GM19351 (cell line): ENCODE results near the gene SETD2.
A peak's percentile ranks its signal among the peaks of the same experiment; 100 is the strongest.

Experiments
- ATAC-seq: cut with Tn5 transposase; IDR thresholded peaks from one replicate; pipeline ENCODE4 v1.9.1; 2021; ENCODE audit warnings: mild to moderate bottlenecking, moderate library complexity; ENCODE audit not compliant: unreplicated experiment

SETD2 gene

DNA sequence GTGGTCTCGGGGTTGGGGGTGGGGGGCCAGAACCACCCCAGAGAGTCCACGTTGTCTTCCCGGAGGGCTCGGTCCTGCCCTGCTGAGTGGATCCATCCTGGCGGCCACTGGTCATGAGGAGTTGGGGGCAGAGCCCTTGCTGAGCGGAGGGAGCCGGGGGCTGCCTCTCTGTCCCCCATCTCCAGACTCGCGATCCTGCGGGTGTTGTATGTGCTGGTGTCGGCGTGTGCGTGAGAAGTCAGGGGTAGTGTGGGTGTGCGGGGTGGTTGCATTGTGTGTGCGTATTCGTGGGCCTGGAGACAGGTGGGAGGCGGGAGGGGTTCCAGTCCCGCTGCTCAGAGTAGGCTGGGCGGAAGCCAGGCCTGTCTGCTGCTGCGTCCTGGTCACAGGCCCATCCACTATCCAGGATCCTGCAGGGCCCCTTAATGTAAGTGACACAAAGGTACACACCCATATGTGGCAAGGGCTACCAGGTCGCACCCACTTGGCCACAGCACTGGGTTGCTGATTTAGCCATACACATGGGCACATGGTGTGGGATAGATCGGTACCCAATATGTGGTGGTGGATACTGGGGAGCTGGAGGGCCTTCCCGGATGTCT, 153.7 kb downstream of the SETD2 start:
- no peak for ATAC-seq

DNA sequence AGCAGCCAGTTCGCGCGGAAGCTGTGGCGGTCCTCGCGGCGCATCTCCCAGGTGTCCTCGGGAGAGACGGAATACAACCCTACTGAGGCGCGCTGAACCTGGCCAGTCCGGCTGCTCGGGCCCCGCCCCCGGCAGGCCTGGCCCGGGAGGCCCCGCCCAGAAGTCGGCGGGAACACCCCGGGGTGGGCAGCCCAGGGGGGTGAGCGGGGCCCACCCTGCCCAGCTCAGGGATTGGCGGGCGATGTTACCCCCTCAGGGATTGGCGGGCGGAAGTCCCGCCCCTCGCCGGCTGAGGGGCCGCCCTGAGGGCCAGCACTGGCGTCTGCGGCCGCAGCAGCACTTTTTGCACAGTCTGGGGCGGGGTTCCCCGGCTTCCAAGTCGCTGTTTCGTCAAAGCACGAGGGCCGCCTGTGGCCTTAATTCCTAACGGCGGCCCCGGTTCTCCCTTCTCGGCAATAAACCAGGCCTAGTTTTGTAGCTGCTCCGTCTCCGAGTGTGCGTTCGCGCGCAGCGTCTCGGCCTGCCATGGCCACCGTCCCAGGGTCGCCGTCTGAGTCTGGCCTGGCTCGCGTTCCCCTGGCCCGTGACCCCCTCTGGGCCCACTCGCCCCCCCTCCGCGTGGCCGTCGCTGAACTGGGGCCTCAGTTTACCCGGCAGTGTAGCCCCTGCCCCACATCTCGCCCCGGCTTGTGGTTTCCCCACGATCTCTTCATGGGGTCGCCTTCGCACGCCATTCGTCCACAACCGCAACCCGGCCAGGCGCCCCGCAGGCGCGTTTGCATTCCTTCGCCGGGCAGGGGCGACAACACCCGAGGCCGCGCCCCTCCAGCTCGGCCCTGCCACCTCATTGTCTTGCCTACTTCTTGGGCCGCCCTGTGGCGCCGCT, 154.4 kb downstream of the SETD2 start:
- peak; percentile 81 for ATAC-seq

DNA sequence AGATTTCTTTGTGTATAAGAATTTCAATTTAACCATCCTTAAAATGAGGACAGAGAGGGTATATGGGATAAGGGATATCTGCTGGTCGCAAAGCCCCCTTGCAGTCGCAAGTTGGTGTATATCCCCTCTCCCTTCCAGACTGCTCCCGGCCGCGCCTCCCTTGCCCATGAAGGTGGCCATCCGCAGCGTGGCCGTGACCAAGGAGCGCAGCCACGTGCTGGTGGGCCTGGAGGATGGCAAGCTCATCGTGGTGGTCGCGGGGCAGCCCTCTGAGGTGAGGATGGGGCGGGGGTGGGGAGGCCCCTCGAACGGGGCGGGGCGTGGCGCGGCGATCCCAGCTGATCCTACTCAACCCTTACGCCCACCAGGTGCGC, 155.1 kb downstream of the SETD2 start:
- ATAC-seq = no peak

DNA sequence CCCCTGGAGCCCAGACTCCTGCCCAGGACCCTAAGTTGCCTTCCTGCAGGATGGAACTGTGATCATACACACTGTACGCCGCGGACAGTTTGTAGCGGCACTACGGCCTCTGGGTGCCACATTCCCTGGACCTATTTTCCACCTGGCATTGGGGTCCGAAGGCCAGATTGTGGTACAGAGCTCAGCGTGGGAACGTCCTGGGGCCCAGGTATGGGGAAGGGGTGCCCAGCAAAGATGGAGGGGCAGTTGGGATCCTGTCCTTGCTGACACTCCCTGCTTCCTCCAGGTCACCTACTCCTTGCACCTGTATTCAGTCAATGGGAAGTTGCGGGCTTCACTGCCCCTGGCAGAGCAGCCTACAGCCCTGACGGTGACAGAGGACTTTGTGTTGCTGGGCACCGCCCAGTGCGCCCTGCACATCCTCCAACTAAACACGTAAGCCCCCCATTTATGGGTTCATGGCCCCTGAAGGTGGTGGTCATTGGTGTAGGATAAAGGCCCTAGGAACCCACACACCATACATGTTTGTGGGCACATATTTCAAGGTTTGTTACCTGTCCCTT, 155.6 kb downstream of the SETD2 start:
- ATAC-seq = no peak

DNA sequence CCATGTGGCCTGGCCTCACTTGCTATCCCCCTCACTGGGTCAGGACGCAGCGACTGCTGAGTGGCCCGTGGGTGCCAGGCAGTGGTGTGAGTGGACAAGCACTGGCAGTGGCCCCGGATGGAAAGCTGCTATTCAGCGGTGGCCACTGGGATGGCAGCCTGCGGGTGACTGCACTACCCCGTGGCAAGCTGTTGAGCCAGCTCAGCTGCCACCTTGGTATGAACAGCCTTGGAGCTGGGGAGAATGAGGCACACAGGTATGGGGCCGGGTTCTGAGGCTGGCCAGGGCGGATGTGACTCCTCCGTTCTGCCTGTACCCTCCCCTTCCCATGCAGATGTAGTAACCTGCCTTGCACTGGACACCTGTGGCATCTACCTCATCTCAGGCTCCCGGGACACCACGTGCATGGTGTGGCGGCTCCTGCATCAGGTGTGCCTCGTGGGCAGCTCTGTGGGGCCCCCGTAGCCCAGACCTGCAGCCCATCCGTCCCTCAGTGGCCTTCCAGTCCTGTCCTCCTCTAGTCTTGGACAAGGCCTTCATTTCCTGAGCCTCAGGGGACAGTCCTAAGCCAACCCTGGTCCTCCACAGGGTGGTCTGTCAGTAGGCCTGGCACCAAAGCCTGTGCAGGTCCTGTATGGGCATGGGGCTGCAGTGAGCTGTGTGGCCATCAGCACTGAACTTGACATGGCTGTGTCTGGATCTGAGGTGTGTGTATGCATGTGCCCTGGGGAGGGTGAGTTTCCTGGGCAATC, 156.3 kb downstream of the SETD2 start:
- no peak for ATAC-seq

DNA sequence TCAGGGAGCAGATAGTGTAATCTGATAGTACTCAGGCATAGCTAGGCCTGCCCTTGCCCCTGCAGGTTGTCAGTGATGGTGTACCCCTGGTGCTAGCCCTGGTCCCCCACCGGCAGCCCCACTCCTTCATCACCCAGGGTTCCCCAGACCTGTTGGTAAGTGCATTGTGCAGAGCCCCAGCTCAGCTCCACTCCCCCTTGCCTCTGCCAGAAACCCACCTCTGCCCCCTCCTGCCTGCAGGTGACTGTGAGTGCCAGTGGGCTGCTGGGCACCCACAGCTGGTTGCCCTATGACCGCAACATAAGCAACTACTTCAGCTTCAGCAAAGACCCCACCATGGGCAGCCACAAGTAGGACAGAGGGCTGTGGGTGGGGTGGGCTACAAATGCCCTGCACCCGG, 156.9 kb downstream of the SETD2 start:
- ATAC-seq = no peak

DNA sequence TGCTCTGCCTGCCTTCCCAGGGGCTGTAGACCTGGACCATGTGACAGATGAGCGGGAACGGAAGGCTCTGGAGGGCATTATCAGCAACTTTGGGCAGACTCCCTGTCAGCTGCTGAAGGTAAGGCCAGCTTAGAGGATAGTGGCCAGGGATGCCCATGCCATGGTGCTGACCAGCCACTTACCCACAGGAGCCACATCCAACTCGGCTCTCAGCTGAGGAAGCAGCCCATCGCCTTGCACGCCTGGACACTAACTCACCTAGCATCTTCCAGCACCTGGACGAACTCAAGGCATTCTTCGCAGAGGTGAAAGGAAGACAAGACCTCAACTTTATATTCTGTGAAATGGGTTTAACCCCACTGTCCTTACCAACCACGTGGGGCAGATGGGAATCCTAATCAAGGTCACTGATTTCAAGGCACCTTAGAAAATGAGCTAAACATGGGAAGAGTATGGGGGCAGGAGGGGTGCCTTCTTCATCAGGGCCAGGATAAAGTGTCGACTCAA, 157.7 kb downstream of the SETD2 start:
- no peak for ATAC-seq

DNA sequence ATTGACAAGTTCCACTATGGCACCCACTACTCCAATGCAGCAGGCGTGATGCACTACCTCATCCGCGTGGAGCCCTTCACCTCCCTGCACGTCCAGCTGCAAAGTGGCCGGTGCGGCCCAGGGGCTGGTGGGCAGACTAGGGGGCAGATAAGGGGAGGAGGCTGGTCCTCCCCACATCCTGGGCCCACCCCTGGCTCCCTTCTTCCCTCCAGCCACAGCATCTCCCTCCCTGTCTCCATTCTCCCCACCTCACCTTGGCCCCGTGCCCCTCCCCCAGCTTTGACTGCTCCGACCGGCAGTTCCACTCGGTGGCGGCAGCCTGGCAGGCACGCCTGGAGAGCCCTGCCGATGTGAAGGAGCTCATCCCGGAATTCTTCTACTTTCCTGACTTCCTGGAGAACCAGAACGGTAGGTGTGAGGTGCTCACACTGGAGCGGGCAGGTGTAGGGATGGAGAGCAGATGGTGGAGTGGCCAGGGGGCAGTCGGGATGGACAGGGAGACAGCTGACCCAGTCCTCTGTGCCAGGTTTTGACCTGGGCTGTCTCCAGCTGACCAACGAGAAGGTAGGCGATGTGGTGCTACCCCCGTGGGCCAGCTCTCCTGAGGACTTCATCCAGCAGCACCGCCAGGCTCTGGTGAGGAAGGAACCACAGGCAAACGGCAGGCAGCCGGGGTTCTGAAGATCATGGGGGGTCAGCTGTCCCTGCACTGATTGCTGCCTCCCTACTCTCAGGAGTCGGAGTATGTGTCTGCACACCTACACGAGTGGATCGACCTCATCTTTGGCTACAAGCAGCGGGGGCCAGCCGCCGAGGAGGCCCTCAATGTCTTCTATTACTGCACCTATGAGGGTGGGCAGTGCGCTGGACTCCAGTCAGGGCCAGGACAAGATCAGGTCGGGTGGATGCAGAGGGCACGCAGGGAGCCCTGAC, 158.4 kb downstream of the SETD2 start:
- ATAC-seq = no peak

DNA sequence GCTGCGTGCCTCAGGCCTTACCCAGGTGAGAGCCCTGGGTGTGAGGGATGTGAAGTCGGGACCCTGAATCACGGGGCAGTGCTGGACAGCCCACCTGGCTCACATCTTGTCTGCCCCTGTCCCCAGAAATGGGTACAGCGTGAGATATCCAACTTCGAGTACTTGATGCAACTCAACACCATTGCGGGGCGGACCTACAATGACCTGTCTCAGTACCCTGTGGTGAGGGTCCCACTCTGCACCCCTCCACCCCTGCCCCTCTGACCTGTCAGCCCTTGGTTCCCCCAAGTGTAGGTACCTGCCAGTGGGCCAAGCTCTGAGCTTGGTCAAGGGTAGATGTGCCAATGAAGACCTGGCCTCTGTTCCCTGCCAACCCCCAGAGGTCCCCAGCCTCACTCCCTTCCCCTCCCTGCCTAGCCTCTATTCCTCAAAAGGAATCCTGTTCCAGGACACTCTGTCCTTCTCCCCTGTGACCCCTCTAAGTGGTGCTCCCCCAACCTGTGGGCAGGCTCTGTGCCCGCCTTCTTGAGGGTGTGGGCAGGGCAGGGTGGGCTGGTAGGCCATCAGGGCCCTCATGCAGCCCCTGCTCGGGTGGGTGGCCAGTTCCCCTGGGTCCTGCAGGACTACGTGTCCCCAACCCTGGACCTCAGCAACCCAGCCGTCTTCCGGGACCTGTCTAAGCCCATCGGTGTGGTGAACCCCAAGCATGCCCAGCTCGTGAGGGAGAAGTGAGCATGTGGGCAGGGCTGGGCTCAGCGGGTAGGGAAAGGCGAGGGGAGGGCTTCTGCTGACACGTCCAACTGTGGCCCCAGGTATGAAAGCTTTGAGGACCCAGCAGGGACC, 159.3 kb downstream of the SETD2 start:
- no peak for ATAC-seq

DNA sequence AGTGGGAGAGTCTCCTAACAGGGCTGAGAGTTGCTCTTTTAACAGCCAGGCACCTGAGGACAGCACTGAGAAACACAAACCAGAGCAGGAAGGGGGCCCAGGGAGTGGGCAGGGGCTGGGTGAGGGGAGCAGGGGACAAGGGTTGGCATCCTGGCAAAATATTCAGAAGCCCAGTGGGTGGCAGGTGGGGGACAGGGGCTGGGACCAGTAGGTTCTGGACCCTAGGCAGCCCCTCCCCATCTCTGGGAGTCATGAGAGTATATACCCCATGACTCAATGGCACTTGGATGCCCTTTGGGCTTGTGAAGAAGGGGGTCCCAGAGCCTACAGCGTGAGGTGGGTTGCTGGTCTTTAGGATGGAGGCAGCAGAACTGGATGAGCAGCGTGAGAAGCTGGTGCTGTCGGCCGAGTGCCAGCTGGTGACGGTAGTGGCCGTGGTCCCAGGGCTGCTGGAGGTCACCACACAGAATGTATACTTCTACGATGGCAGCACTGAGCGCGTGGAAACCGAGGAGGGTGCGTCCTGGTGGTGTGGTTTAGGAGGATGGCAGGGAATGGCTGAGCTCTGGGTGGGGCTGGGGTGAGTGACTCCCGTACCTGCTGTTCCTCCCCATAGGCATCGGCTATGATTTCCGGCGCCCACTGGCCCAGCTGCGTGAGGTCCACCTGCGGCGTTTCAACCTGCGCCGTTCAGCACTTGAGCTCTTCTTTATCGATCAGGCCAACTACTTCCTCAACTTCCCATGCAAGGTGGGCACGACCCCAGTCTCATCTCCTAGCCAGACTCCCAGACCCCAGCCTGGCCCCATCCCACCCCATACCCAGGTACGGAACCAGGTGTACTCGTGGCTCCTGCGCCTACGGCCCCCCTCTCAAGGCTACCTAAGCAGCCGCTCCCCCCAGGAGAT, 160.2 kb downstream of the SETD2 start:
- no peak for ATAC-seq

DNA sequence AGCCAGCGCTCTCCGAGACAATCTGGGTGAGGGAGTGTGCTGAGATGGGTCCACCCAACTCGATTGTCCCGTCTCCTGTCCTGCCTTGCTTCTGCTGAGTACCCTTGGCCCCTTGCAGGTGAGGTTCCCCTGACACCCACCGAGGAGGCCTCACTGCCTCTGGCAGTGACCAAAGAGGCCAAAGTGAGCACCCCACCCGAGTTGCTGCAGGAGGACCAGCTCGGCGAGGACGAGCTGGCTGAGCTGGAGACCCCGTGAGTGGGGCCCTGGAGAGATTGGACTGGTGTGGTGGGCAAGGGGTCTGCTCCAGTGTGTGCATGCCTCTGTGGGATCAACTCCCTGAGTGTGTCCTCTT, 160.9 kb downstream of the SETD2 start:
- no peak for ATAC-seq

DNA sequence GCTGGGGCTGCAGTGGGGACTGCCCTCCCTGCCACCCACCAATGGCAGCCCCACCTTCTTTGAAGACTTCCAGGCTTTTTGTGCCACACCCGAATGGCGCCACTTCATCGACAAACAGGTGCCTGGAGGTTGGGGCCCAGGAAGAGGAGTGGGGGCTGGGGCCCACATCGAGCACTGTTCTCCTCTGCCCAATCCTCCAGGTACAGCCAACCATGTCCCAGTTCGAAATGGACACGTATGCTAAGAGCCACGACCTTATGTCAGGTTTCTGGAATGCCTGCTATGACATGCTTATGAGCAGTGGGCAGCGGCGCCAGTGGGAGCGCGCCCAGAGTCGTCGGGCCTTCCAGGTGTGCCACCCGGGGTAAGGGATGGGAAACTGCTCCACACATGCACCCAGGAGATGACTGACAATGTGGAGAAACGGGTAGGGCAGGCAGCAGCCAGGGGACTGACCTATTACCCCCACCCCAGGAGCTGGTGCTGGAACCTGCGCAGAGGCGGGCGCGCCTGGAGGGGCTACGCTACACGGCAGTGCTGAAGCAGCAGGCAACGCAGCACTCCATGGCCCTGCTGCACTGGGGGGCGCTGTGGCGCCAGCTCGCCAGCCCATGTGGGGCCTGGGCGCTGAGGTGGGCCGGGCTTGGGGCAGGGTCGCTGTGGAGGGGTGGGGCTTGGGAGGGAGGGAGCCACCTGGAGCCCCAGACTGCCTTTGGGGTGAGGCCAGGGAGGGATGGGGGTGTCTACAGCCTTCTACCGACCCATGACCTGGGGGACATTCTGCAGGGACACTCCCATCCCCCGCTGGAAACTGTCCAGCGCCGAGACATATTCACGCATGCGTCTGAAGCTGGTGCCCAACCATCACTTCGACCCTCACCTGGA, 161.5 kb downstream of the SETD2 start:
- ATAC-seq = no peak

DNA sequence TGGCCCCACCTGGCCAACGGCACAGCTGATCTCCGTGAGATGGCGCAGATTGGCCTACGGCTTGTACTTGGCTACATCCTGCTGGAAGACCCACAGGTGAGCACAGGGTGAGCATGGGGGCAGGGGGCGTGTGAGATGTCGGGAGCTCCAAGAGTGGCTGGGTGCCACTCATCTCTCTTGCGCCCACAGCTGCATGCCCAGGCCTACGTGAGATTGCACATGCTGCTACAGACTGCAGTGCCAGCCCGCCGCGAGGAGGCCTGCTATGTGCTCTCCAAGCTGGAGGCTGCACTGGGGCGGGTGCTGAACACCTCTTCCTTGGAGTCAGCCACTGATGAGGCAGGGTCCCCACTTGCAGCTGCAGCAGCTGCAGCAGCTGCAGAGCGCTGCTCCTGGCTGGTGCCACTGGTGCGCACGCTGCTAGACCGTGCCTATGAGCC, 162.2 kb downstream of the SETD2 start:
- ATAC-seq = no peak

DNA sequence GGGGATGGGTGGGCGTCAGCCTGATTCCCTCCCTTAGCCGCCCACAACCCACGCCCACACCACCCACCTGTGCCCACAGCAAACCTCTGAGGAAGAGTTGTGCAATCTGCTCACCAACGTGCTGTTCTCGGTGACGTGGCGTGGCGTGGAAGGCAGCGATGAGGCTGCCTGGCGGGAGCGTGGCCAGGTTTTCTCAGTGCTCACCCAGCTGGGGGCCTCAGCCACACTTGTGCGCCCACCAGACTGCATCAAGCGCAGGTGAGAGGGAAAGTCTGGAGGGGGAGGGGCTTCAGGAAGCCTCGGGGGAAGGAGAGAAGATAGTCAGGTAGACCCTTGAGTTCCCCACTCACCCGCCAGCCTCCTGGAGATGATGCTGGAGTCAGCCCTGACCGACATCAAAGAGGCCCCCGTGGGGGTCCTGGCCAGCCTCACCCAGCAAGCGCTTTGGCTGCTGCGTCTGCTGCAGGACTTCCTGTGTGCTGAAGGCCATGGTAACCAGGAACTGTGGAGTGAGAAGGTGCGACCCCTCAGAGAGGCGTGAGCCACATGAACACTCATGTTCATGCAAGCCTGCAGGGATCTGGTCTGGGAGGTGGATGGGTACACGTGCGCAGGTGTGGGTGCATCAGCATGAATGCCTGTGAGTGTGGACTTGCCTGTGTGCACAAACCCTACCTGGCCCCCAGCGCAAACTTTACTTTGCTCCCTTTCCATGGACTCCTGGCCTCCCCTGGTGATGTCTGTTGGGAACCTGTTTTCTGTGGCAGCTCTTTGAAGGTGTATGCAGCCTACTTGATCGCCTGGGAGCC, 162.8 kb downstream of the SETD2 start:
- no peak for ATAC-seq

DNA sequence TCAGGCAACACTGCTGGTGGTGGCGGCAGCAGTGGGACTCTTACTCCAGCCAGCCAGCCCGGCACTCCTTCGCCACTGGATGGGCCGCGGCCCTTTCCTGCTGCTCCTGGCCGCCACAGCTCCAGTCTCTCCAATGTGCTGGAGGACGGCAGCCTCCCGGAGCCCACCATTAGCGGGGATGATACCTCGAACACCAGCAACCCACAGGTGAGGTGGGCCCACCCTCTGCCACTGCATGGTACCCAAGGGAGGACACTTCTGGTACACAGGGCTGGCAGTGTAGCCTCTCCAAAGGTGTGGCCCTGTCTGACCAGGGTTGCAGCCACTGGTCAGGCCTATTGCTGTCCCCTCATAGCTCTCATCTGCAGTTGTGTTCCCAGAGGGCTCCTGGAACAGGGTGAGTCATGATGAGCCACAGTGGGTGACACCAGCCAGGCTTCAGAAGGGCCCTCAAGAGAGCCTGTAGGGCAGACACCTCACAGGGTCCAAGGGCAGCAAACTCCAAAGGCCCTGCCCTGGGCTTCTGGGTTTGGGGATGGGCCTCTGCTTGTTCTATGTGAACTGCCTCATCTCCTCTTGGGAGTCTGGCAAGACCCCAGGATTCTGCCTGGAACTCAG, 163.6 kb downstream of the SETD2 start:
- no peak for ATAC-seq
